Small intestine (tissue), 7 donors: ENCODE data around the gene KANSL1. TPM values are rescaled to one million over a fixed set of nuclear protein-coding genes. Genes with fewer than 3 reads are reported as not detected.

Experiments used
- DNase-seq, 2 donors: peaks; one replicate each; pipeline versions ENCODE4 v3.0.0 to v3.0.0-alpha.2; 2013
- FAIRE-seq: peaks from 2 replicates; lab custom pipeline; 2012; peaks lifted over from hg19 to GRCh38; lab: Jason Lieb, UNC
- H3K27ac ChIP-seq, 3 donors: one replicate each; pipeline ENCODE4 v1.5.1; 2013; ENCODE audit warnings: low read length in 2 of 3, mild to moderate bottlenecking in 2 of 3, control low read depth in 1 of 3, inconsistent platforms in 1 of 3, low read depth in 1 of 3, moderate library complexity in 1 of 3
- H3K27me3 ChIP-seq, 3 donors: one replicate each; pipeline ENCODE4 v1.6.1; 2013; ENCODE audit warnings: low read length in 3 of 3, inconsistent platforms in 1 of 3; ENCODE audit not compliant: control insufficient read depth in 3 of 3, insufficient read depth in 3 of 3
- H3K36me3 ChIP-seq, 3 donors: one replicate each; pipeline ENCODE4 v1.6.1; 2013; ENCODE audit warnings: low read length in 3 of 3, inconsistent platforms in 1 of 3, low read depth in 1 of 3, mild to moderate bottlenecking in 1 of 3, moderate library complexity in 1 of 3; ENCODE audit not compliant: control insufficient read depth in 3 of 3, insufficient read depth in 2 of 3
- H3K4me1 ChIP-seq, 3 donors: one replicate each; pipeline ENCODE4 v1.6.1; 2013; ENCODE audit warnings: low read length in 2 of 3, inconsistent platforms in 1 of 3, low read depth in 1 of 3, mild to moderate bottlenecking in 1 of 3, moderate library complexity in 1 of 3; ENCODE audit not compliant: control insufficient read depth in 3 of 3, insufficient read depth in 2 of 3
- H3K4me3 ChIP-seq, 3 donors: one replicate each; pipeline ENCODE4 v1.5.1; 2013; ENCODE audit warnings: low read length in 3 of 3, control low read depth in 1 of 3, inconsistent platforms in 1 of 3, low read depth in 1 of 3, mild to moderate bottlenecking in 1 of 3, moderate library complexity in 1 of 3
- H3K9me3 ChIP-seq, 2 donors: one replicate each; pipeline ENCODE4 v1.6.1; 2013; ENCODE audit warnings: low read depth in 1 of 2, low read length in 1 of 2; ENCODE audit not compliant: control insufficient read depth in 2 of 2, insufficient read depth in 1 of 2
- WGBS, 3 donors: extraction: QIAGEN DNeasy Blood & Tissue Kit; methylation state at CpG; one replicate each; pipeline ENCODE4 v1.1.7; 2013; 5-methylcytosine and 5-hydroxymethylcytosine counted together
- polyA plus RNA-seq, 4 donors: library from polyadenylated mRNA; stranded (reverse) in 3 of 4; unstranded in 1 of 4; fragments of 200-250 nt in 3 of 4; fragments of 120-200 nt in 1 of 4; gene quantifications; one replicate each; pipeline versions ENCODE4 v1.2.1 to v1.2.3, GENCODE V29; 2013
- donor health status: healthy with polysubstance abuse.
- donor health status: control.
- donor health status: control.
- donor health status: Bipolar disorder and iron deficiency.
- donor health status: healthy.

The KANSL1 gene
- polyA plus RNA-seq, 4 donors = 12.7 to 54.0 (median 20.2) TPM

- H3K27ac ChIP-seq = peak overlapping the region in 2 of 3 donors; percentile 60
- peaks cover 0 to 2% of the 10 kb centered on the region in 2 donors for H3K9me3 ChIP-seq
- no peak overlapping the region for H3K4me3 ChIP-seq
- no peak for FAIRE-seq
- peaks cover 7 to 20% (median 18%) of the 10 kb centered on the region in 3 donors for H3K4me1 ChIP-seq
- no peaks in the 10 kb centered on the region for H3K27me3 ChIP-seq
- WGBS, 3 donors = 0 to 19% (median 0%) methylated on average over 1 of the region's 1 CpG
- peak; percentile 54 to 72 for DNase-seq
- peaks cover 0 to 13% (median 2%) of the 10 kb centered on the region in 3 donors for H3K36me3 ChIP-seq
These were observed 30.4 kb downstream of the KANSL1 start for GRCh38 chr17:46162866-46163265.

GRCh38 chr17:46160169-46160568 lies 33.1 kb downstream of the KANSL1 start:
- H3K27me3 ChIP-seq = no peaks in the 10 kb centered on the region
- peaks cover 0 to 2% of the 10 kb centered on the region in 2 donors for H3K9me3 ChIP-seq
- no peak for FAIRE-seq
- 94 to 99% (median 97%) methylated on average over 8 of the region's 8 CpGs for WGBS, 3 donors
- no peak overlapping the region for H3K4me3 ChIP-seq
- peaks cover 0 to 7% (median 0%) of the 10 kb centered on the region in 3 donors for H3K36me3 ChIP-seq
- H3K4me1 ChIP-seq = peaks cover 7 to 35% (median 18%) of the 10 kb centered on the region in 3 donors
- DNase-seq = no peak
- no peak overlapping the region for H3K27ac ChIP-seq

GRCh38 chr17:46159686-46160085 lies 33.5 kb downstream of the KANSL1 start:
- Histone ChIP-seq H3K4me3 (no peak overlapping the region), H3K36me3 (peaks cover 0 to 7% (median 0%) of the 10 kb centered on the region in 3 donors), H3K9me3 (peaks cover 0 to 2% of the 10 kb centered on the region in 2 donors), H3K4me1 (peaks cover 7 to 35% (median 18%) of the 10 kb centered on the region in 3 donors), H3K27me3 (no peaks in the 10 kb centered on the region), H3K27ac (no peak overlapping the region)
- FAIRE-seq (no peak), DNase-seq (no peak)
- WGBS, 3 donors = 57 to 83% (median 82%) methylated on average over 2 of the region's 2 CpGs

GRCh38 chr17:46158323-46159296 lies 34.6 kb downstream of the KANSL1 start:
- FAIRE-seq (no peak), DNase-seq (no peak)
- Histone ChIP-seq H3K27me3 (no peaks in the 10 kb centered on the region), H3K36me3 (peaks cover 0 to 9% (median 0%) of the 10 kb centered on the region in 3 donors), H3K27ac (no peak overlapping the region), H3K4me1 (peaks cover 10 to 41% (median 14%) of the 10 kb centered on the region in 3 donors), H3K4me3 (no peak overlapping the region), H3K9me3 (peaks cover 0 to 2% of the 10 kb centered on the region in 2 donors)
- WGBS, 3 donors = 84 to 92% (median 88%) methylated on average over 18 of the region's 18 CpGs

- Histone ChIP-seq H3K4me3 (no peak overlapping the region), H3K27ac (no peak overlapping the region), H3K4me1 (peaks cover 8 to 41% (median 8%) of the 10 kb centered on the region in 3 donors), H3K27me3 (no peaks in the 10 kb centered on the region), H3K36me3 (peaks cover 0 to 9% (median 0%) of the 10 kb centered on the region in 3 donors), H3K9me3 (no peaks in the 10 kb centered on the region)
- no peak for FAIRE-seq
- 61 to 84% (median 70%) methylated on average over 3 of the region's 3 CpGs for WGBS, 3 donors
- no peak for DNase-seq
These were observed 35.7 kb downstream of the KANSL1 start for GRCh38 chr17:46157443-46158062.

- Histone ChIP-seq H3K4me3 (no peak overlapping the region), H3K36me3 (peaks cover 0 to 6% (median 0%) of the 10 kb centered on the region in 3 donors), H3K4me1 (peaks cover 3 to 35% (median 5%) of the 10 kb centered on the region in 3 donors), H3K27me3 (no peaks in the 10 kb centered on the region), H3K9me3 (no peaks in the 10 kb centered on the region), H3K27ac (peak overlapping the region in 1 of 3 donors; percentile 42)
- DNase-seq (no peak), FAIRE-seq (no peak)
- 49 to 70% (median 57%) methylated on average over 9 of the region's 9 CpGs for WGBS, 3 donors
These were observed 38.9 kb downstream of the KANSL1 start for GRCh38 chr17:46154151-46154816.

GRCh38 chr17:46152423-46152822 lies 40.8 kb downstream of the KANSL1 start:
- no peak overlapping the region for H3K27ac ChIP-seq
- FAIRE-seq (no peak), DNase-seq (no peak)
- no peak overlapping the region for H3K4me3 ChIP-seq
- peaks cover 0 to 9% (median 0%) of the 10 kb centered on the region in 3 donors for H3K36me3 ChIP-seq
- WGBS, 3 donors = 11 to 39% (median 20%) methylated on average over 2 of the region's 2 CpGs
- peaks cover 3 to 30% (median 4%) of the 10 kb centered on the region in 3 donors for H3K4me1 ChIP-seq
- H3K27me3 ChIP-seq = no peaks in the 10 kb centered on the region
- no peaks in the 10 kb centered on the region for H3K9me3 ChIP-seq

- FAIRE-seq = no peak
These were observed 41.5 kb downstream of the KANSL1 start for GRCh38 chr17:46151762-46152161.

More at GRCh38 chr17:46151762-46152161, 41.5 kb downstream of the KANSL1 start:
- Histone ChIP-seq H3K27me3 (no peaks in the 10 kb centered on the region), H3K4me1 (peaks cover 3 to 27% (median 4%) of the 10 kb centered on the region in 3 donors), H3K4me3 (no peak overlapping the region), H3K27ac (no peak overlapping the region), H3K9me3 (no peaks in the 10 kb centered on the region), H3K36me3 (peaks cover 0 to 12% (median 0%) of the 10 kb centered on the region in 3 donors)
- DNase-seq = no peak
